IMR-90 (cell line): Measurements from ENCODE around the gene FABP2. TPM values are rescaled to one million over a fixed set of nuclear protein-coding genes. Genes with fewer than 3 reads are reported as not detected.

Source experiments
- ATAC-seq: fragments of 200-7000 bp; cut with Tn5 transposase; 2 replicates; pipeline ENCODE4 v1.9.1; 2020; ENCODE audit warnings: low read depth, mild to moderate bottlenecking, moderate library complexity
- BruUV-seq: library from RNA; stranded (reverse); fragments of 400-500 nt; replicated peaks from 2 replicates; lab custom pipeline; 2021; lab: Mats Ljungman, UMichigan
- CTCF ChIA-PET: fragments of 300-600 bp; formaldehyde crosslinking; extraction: SDS; loops from one replicate; lab custom pipeline; 2021; ENCODE audit warnings: antibody characterized with exemption; lab: Yijun Ruan, JAX
- POLR2A ChIA-PET: fragments of 300-600 bp; sonication (Branson Sonifier 250); formaldehyde crosslinking; loops from one replicate; lab custom pipeline; 2022; ENCODE audit warnings: antibody characterized with exemption; ENCODE audit not compliant: unreplicated experiment; lab: Charles Lee
- DNase-seq: peaks from one replicate; pipeline ENCODE4 v3.0.0; 2013
- H2AFZ ChIP-seq: replicated peaks from 2 replicates; pipeline ENCODE3; 2013; ENCODE audit warnings: low read length, mild to moderate bottlenecking; ENCODE audit not compliant: poor library complexity
- H2AK5ac ChIP-seq: 2 replicates; pipeline ENCODE4 v1.6.1; 2013; ENCODE audit warnings: low read depth, low read length, inconsistent platforms
- H2AK9ac ChIP-seq: replicated peaks from 2 replicates; pipeline ENCODE3; 2013; ENCODE audit warnings: mild to moderate bottlenecking, low read depth, low read length, moderate library complexity; ENCODE audit not compliant: poor library complexity
- H2BK120ac ChIP-seq: 2 replicates; pipeline ENCODE4 v1.6.1; 2013; ENCODE audit warnings: low read depth, low read length, inconsistent platforms
- H2BK15ac ChIP-seq: 3 replicates; pipeline ENCODE4 v1.6.1; 2013; ENCODE audit warnings: low read depth, low read length, inconsistent platforms
- H2BK20ac ChIP-seq: 2 replicates; pipeline ENCODE4 v1.6.1; 2013; ENCODE audit warnings: low read depth, mild to moderate bottlenecking, inconsistent platforms, low read length, moderate library complexity
- H2BK5ac ChIP-seq: 2 replicates; pipeline ENCODE4 v1.6.1; 2013; ENCODE audit warnings: mild to moderate bottlenecking, low read depth, low read length, inconsistent platforms; ENCODE audit not compliant: poor library complexity, severe bottlenecking
- H3K14ac ChIP-seq: replicated peaks from 2 replicates; pipeline ENCODE4 v1.6.1; 2013; ENCODE audit warnings: low read depth, low read length, inconsistent platforms
- H3K18ac ChIP-seq: 2 replicates; pipeline ENCODE4 v1.6.1; 2013; ENCODE audit warnings: low read depth, low read length, control low read depth
- H3K23ac ChIP-seq: 2 replicates; pipeline ENCODE4 v1.6.1; 2013; ENCODE audit warnings: low read depth, low read length, inconsistent platforms
- H3K27ac ChIP-seq: 2 replicates; pipeline ENCODE4 v1.5.1; 2013; ENCODE audit warnings: mild to moderate bottlenecking, control low read depth, low read length; ENCODE audit not compliant: insufficient read depth
- H3K27me3 ChIP-seq: 2 replicates; pipeline ENCODE4 v1.6.1; 2013; ENCODE audit warnings: low read length; ENCODE audit not compliant: control insufficient read depth, insufficient read depth
- H3K36me3 ChIP-seq: 2 replicates; pipeline ENCODE4 v1.6.1; 2013; ENCODE audit warnings: low read length, mixed read lengths; ENCODE audit not compliant: control insufficient read depth, insufficient read depth
- H3K4ac ChIP-seq: 2 replicates; pipeline ENCODE4 v1.6.1; 2013; ENCODE audit warnings: low read depth, low read length, inconsistent platforms
- H3K4me1 ChIP-seq: 2 replicates; pipeline ENCODE4 v1.6.1; 2013; ENCODE audit warnings: low read length, mixed read lengths; ENCODE audit not compliant: control insufficient read depth, insufficient read depth
- H3K4me2 ChIP-seq: 2 replicates; pipeline ENCODE4 v1.6.1; 2013; ENCODE audit warnings: low read depth, mild to moderate bottlenecking, control low read depth, low read length, moderate library complexity
- H3K4me3 ChIP-seq: 2 replicates; pipeline ENCODE4 v1.5.1; 2013; ENCODE audit warnings: low read depth, mild to moderate bottlenecking, control low read depth, low read length, moderate library complexity; ENCODE audit not compliant: insufficient read depth
- H3K56ac ChIP-seq: 2 replicates; pipeline ENCODE4 v1.6.1; 2013; ENCODE audit warnings: low read length, inconsistent platforms; ENCODE audit not compliant: insufficient read depth; ENCODE audit errors: extremely low read depth
- H3K79me1 ChIP-seq, 2 experiments: 2 replicates each; pipeline ENCODE4 v1.6.1; 2013; ENCODE audit warnings: low read length in 2 of 2, inconsistent platforms in 1 of 2, low read depth in 1 of 2
- H3K9ac ChIP-seq: 2 replicates; pipeline ENCODE4 v1.6.1; 2013; ENCODE audit warnings: low read depth, low read length, control low read depth
- H3K9me1 ChIP-seq: 2 replicates; pipeline ENCODE4 v1.6.1; 2013; ENCODE audit warnings: low read length, inconsistent platforms; ENCODE audit not compliant: insufficient read depth
- H3K9me3 ChIP-seq: 2 replicates; pipeline ENCODE4 v1.6.1; 2013; ENCODE audit warnings: low read length; ENCODE audit not compliant: control insufficient read depth, insufficient read depth
- H4K20me1 ChIP-seq: 2 replicates; pipeline ENCODE4 v1.6.1; 2013; ENCODE audit warnings: low read length, inconsistent platforms; ENCODE audit not compliant: insufficient read depth
- H4K5ac ChIP-seq: 2 replicates; pipeline ENCODE4 v1.6.1; 2013; ENCODE audit warnings: mild to moderate bottlenecking, low read depth, low read length, control low read depth
- H4K8ac ChIP-seq, 2 experiments: 2 replicates each; pipeline ENCODE4 v1.6.1; 2013; ENCODE audit warnings: low read depth in 2 of 2, low read length in 2 of 2, control low read depth in 1 of 2, inconsistent platforms in 1 of 2
- H4K91ac ChIP-seq: 2 replicates; pipeline ENCODE4 v1.6.1; 2013; ENCODE audit warnings: low read depth, low read length, inconsistent platforms; ENCODE audit not compliant: insufficient read depth
- CEBPB ChIP-seq: IDR thresholded peaks from 2 replicates; pipeline ENCODE4 v1.6.1; 2012; ENCODE audit warnings: low read depth, low read length, improper control_type of control experiment
- MAFK ChIP-seq: IDR thresholded peaks from 2 replicates; pipeline ENCODE4 v1.6.1; 2012; ENCODE audit warnings: low read depth, low read length, improper control_type of control experiment
- WGBS, 2 experiments: methylation state at CpG; one replicate each; pipeline versions ENCODE4 v1.1.5 to v1.1.7; 2013; ENCODE audit warnings: missing lambda C conversion rate in 2 of 2; ENCODE audit not compliant: insufficient read length in 1 of 2; ENCODE audit errors: extremely low coverage in 2 of 2; 5-methylcytosine and 5-hydroxymethylcytosine counted together
- dilution Hi-C: fragments of 300-500 bp; cut with HindIII; formaldehyde crosslinking; loops from one replicate; pipeline ENCODE4 v1.14.3; 2018; ENCODE audit warnings: low sequenced_read_pairs; ENCODE audit not compliant: unreplicated experiment
- in situ Hi-C: fragments of 300-500 bp; cut with MboI; formaldehyde crosslinking; loops from 3 replicates; pipeline ENCODE4 v1.14.3; 2019; ENCODE audit warnings: low sequenced_read_pairs, inconsistent platforms, mixed read lengths
- intact Hi-C: fragments of 100-400 bp; cut with micrococcal nuclease; formaldehyde crosslinking; loops from 2 replicates; pipeline ENCODE4 v1.10.0; 2022
- polyA plus RNA-seq, 3 experiments: library from polyadenylated mRNA; depleted of rRNA; stranded (reverse); fragments of >200 nt; gene quantifications; 2 replicates each; pipeline ENCODE4 v1.2.3, GENCODE V29; 2012; ENCODE audit warnings: low replicate concordance in 1 of 3
- total RNA-seq: library from RNA; depleted of rRNA; stranded (reverse); fragments of >200 nt; gene quantifications from 2 replicates; pipeline ENCODE4 v1.2.3, GENCODE V29; 2012

FABP2 gene
- total and polyA plus RNA-seq, 2 of the 4 experiments (the other 2 are of a cell fraction), result not detected

DNA sequence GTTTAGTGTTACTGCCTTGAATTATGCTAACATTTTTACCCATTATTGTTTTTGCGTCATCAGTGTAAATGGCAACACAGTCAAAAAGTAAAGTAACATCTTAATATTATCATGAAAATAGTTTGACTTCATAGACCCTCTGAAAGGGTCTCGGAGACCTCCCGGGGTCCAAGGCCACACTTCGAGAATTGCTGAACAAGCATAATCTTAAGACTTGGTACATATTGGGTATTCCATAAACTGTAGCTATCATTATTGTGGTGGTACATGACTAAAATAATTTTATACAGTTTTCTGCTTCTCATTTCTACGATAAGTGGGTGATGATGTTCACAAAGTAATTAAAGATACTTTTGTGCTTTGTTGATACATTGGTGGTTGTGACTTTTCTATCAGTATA lies 32.6 kb downstream of the FABP2 start:
- POLR2A ChIA-PET, result no interaction called here
- in situ Hi-C loops, result no loop called here

More for the DNA sequence above, 32.6 kb downstream of the FABP2 start:
- no peak overlapping the region for H3K4me3 ChIP-seq
- no peak overlapping the region for H2BK20ac ChIP-seq
- no peaks in the 10 kb centered on the region for H3K4me1 ChIP-seq
- DNase-seq, result no peak
- no peak overlapping the region for H3K4me2 ChIP-seq
- WGBS, 2 experiments, result no CpG with 5 or more reads among the region's 5 CpGs
- H3K4ac ChIP-seq, result no peak overlapping the region
- no TSS peak for BruUV-seq
- no peak overlapping the region for H3K9ac ChIP-seq
- TF ChIP-seq CEBPB (no peak), MAFK (peak; percentile 94)
- no peak overlapping the region for H4K5ac ChIP-seq
- no peak overlapping the region for H3K14ac ChIP-seq
- CTCF ChIA-PET, result no interaction called here
- no peak for ATAC-seq
- H4K20me1 ChIP-seq, result no peaks in the 10 kb centered on the region
- no peak overlapping the region for H4K8ac ChIP-seq
- no peak overlapping the region for H2BK5ac ChIP-seq
- H2BK15ac ChIP-seq, result no peak overlapping the region
- peaks cover 9% of the 10 kb centered on the region for H3K36me3 ChIP-seq
- H3K56ac ChIP-seq, result no peak overlapping the region
- no peak overlapping the region for H3K27ac ChIP-seq
- dilution Hi-C loops (no loop called here), intact Hi-C loops (no loop called here)
- H2BK120ac ChIP-seq, result no peak overlapping the region
- H3K9me3 ChIP-seq, result no peaks in the 10 kb centered on the region
- H3K23ac ChIP-seq, result no peak overlapping the region
- no peak overlapping the region for H2AK9ac ChIP-seq
- no peak overlapping the region for H3K18ac ChIP-seq
- H2AK5ac ChIP-seq, result no peak overlapping the region
- no peaks in the 10 kb centered on the region for H3K27me3 ChIP-seq
- H2AFZ ChIP-seq, result no peak overlapping the region
- H3K9me1 ChIP-seq, result no peaks in the 10 kb centered on the region; the same call in 1 of the 2 replicates
- no peak overlapping the region for H4K91ac ChIP-seq
- H3K79me1 ChIP-seq, result peaks cover 3 to 8% of the 10 kb centered on the region in 2 experiments; a peak in 3 of 4 replicates
